ENCODE data around the gene GUCA1C. TPM values are rescaled to one million over a fixed set of nuclear protein-coding genes. Genes with fewer than 3 reads are reported as not detected.

GUCA1C gene
- not detected in 2 replicates for total RNA-seq
- polyA plus RNA-seq, result not detected in 2 replicates
- polyA plus RNA-seq (2011; cell fraction: cytosol; rRNA removed), result not detected in 2 replicates
- polyA plus RNA-seq (2011; cell fraction: nucleus; rRNA removed), result not detected in 2 replicates
- not detected in 2 replicates for polyA plus RNA-seq (2012)
- not detected in 2 replicates for polyA minus RNA-seq
- polyA minus RNA-seq (2011; cell fraction: cytosol; rRNA and poly(A)+ RNA removed), result not detected
- not detected in 2 replicates for polyA minus RNA-seq (2011; cell fraction: nucleus; rRNA and poly(A)+ RNA removed)
- Bru-seq, nascent RNA, result not detected
- BruChase-seq, experiment 1, labeled RNA remaining after a 6-hour chase, result not detected
- BruChase-seq, experiment 2, labeled RNA remaining after a 2-hour chase, result not detected
- long read RNA-seq, result 0 reads

DNA sequence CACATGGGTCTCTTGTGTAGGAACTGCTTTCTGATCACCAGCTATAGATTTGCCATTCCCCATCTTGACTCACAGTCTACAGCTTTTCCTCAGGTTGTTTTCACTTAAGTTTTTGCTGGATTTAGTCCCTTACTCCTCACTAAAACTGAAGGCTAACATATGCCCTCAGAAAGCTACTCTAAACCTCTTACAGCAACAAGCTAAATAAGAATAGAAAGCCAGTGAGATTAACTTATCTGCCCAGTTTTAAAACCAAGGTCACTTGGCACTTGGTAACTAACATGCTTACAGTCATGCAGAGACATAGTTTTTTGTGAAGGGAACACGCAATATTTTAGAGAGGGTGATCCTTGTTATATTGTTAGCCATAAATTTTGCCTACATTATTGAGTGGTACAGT, at the start of gene GUCA1C:
Gene GUCA1C (minus strand): TSS at position 180 of the 400 bp plus-strand sequence. CDS start 117 bp downstream, at position 63.
- H3K4me3 ChIP-seq (replicated peaks in 1 of 3; ENCODE audit: insufficient read depth in 1 of 3, low read depth in 1 of 3, low read length in 3 of 3), result no peak within 1 kb of the TSS
- H3K27ac ChIP-seq (ENCODE audit: insufficient read depth, low read depth, low read length), result no peak within 1 kb of the TSS
- ChIA-PET POLR2A (no interaction called here), CTCF (no interaction called here)
- no peak within 1 kb of the TSS for H3K4me2 ChIP-seq (ENCODE audit: insufficient read depth, low read length)
- H4K20me1 ChIP-seq (replicated peaks; ENCODE audit: control insufficient read depth, extremely low read depth, insufficient read depth, low read length), result no peaks in the 10 kb centered on the region
- H3K9me3 ChIP-seq (replicated peaks; ENCODE audit: control insufficient read depth, insufficient read depth, low read length), result no peaks in the 10 kb centered on the region
- DNase-seq (ENCODE audit: low read depth, low spot score) (no peak), FAIRE-seq (no peak)
- no peaks in the 10 kb centered on the region for H3K79me2 ChIP-seq (ENCODE audit: control insufficient read depth, insufficient read depth, low read length)
- H3K4me1 ChIP-seq (ENCODE audit: control insufficient read depth, extremely low read depth, insufficient read depth, low read length), result no peaks in the 10 kb centered on the region
- H3K27me3 ChIP-seq (ENCODE audit: control insufficient read depth in 2 of 2, insufficient read depth in 2 of 2, low read length in 2 of 2), result no peaks in the 10 kb centered on the region
- dilution Hi-C loops (cut with MboI; ENCODE audit: extremely low pct_ligation_motif_present, low sequenced_read_pairs), result no loop called here
- intact Hi-C loops (cut with micrococcal nuclease), result no loop called here
- TF ChIP-seq, protein P1, sequence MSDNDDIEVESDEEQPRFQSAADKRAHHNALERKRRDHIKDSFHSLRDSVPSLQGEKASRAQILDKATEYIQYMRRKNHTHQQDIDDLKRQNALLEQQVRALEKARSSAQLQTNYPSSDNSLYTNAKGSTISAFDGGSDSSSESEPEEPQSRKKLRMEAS (IDR thresholded peaks at IDR 0.05; ENCODE audit: insufficient read depth, insufficient read length), result no peak
- TF ChIP-seq POLR2A (IDR thresholded peaks at IDR 0.05; ENCODE audit: low read depth, low read length), result no peak
- TF ChIP-seq POLR2AphosphoS5 (IDR thresholded peaks at IDR 0.05; ENCODE audit: insufficient read depth, low read depth, low read length), result no peak
- no peak for TF ChIP-seq JUN (IDR thresholded peaks at IDR 0.05; ENCODE audit: borderline replicate concordance, insufficient read depth, insufficient read length, low read depth)
- TF ChIP-seq, protein P2, sequence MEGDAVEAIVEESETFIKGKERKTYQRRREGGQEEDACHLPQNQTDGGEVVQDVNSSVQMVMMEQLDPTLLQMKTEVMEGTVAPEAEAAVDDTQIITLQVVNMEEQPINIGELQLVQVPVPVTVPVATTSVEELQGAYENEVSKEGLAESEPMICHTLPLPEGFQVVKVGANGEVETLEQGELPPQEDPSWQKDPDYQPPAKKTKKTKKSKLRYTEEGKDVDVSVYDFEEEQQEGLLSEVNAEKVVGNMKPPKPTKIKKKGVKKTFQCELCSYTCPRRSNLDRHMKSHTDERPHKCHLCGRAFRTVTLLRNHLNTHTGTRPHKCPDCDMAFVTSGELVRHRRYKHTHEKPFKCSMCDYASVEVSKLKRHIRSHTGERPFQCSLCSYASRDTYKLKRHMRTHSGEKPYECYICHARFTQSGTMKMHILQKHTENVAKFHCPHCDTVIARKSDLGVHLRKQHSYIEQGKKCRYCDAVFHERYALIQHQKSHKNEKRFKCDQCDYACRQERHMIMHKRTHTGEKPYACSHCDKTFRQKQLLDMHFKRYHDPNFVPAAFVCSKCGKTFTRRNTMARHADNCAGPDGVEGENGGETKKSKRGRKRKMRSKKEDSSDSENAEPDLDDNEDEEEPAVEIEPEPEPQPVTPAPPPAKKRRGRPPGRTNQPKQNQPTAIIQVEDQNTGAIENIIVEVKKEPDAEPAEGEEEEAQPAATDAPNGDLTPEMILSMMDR (IDR thresholded peaks at IDR 0.05; ENCODE audit: extremely low read depth in 1 of 2, insufficient read depth in 1 of 2, low read depth in 1 of 2, low read length in 2 of 2), result no peak
- no peak for TF ChIP-seq FOS (IDR thresholded peaks at IDR 0.05; ENCODE audit: borderline replicate concordance, insufficient read depth, low read length)
- TF ChIP-seq EZH2 (IDR thresholded peaks at IDR 0.05; ENCODE audit: borderline replicate concordance, low read depth, low read length, severe bottlenecking), result no peak
- no peak for TF ChIP-seq MYC (IDR thresholded peaks at IDR 0.05; ENCODE audit: low read depth, low read length)
- no peak for TF ChIP-seq GATA2 (IDR thresholded peaks at IDR 0.05; ENCODE audit: insufficient read depth, insufficient read length, low read depth, low read length)
- no TSS peak for BruUV-seq (replicated peaks)
- H2AFZ ChIP-seq (ENCODE audit: low read depth, low read length), result no peak within 1 kb of the TSS
- H3K9me1 ChIP-seq (replicated peaks; ENCODE audit: control insufficient read depth, extremely low read depth, insufficient read depth, low read length), result no peaks in the 10 kb centered on the region
- H3K9ac ChIP-seq (replicated peaks; ENCODE audit: extremely low read depth, insufficient read depth, low read length), result no peak within 1 kb of the TSS
- no peaks in the 10 kb centered on the region for H3K36me3 ChIP-seq (ENCODE audit: control insufficient read depth in 2 of 2, extremely low read depth in 1 of 2, insufficient read depth in 2 of 2, low read length in 2 of 2)
